Lower leg skin (tissue), 4 donors: Measurements from ENCODE around the gene BSG. TPM values are rescaled to one million over a fixed set of nuclear protein-coding genes. Genes with fewer than 3 reads are reported as not detected.

Experiments used
- DNase-seq, 2 donors: peaks; one replicate each; pipeline ENCODE4 v3.0.0-alpha.2; 2019; ENCODE audit warnings: low spot score in 2 of 2
- H3K4me3 ChIP-seq: fragments of 200-600 bp; sonication (generic); 2 replicates; pipeline ENCODE4 v1.5.1; 2017; ENCODE audit warnings: mild to moderate bottlenecking, low read depth; ENCODE audit not compliant: poor library complexity, severe bottlenecking
- CTCF ChIP-seq, 3 donors: fragments of 450-650 bp; IDR thresholded peaks; one replicate each; pipeline ENCODE4 v1.5.1; 2016; ENCODE audit warnings: antibody characterized with exemption in 3 of 3, mild to moderate bottlenecking in 3 of 3, moderate library complexity in 2 of 3
- POLR2A ChIP-seq, 2 donors: fragments of 450-650 bp; IDR thresholded peaks; one replicate each; pipeline ENCODE4 v1.6.1; 2016 to 2017; ENCODE audit warnings: antibody characterized with exemption in 2 of 2, mild to moderate bottlenecking in 1 of 2, moderate library complexity in 1 of 2
- WGBS, 2 donors: methylation state at CpG; one replicate each; pipeline ENCODE4 v1.1.5; 2018; 5-methylcytosine and 5-hydroxymethylcytosine counted together
- intact Hi-C: fragments of 100-400 bp; cut with DNase I; formaldehyde crosslinking; loops from one replicate; pipeline ENCODE4 v1.15.0; 2023; ENCODE audit warnings: low total_unique reads
- total RNA-seq, 4 donors: library from RNA; depleted of rRNA; stranded (reverse); fragments of >200 nt; gene quantifications; one replicate each; pipeline ENCODE4 v1.1.0, GENCODE V29; 2016

Gene BSG
- total RNA-seq, 4 donors from 2014 or later: 288 to 344 (median 307) TPM

GRCh38 chr19:543910-544608 is 28.3 kb upstream of the BSG start, which contains the start of gene GZMM:
Gene GZMM (plus strand): TSS chr19:544053. CDS start chr19:544072, 19 bp downstream.
- intact Hi-C loops: no loop called here
- no peak within 1 kb of the TSS for H3K4me3 ChIP-seq
- DNase-seq: no peak

GRCh38 chr19:547117-547516 is 25.3 kb upstream of the BSG start:
- no peak for DNase-seq
- no peak overlapping the region for H3K4me3 ChIP-seq
- WGBS, 2 donors: 83 to 88% methylated on average over 12 to 15 of the region's 15 CpGs
- intact Hi-C loops: no loop called here
- TF ChIP-seq POLR2A (IDR thresholded peaks at IDR 0.05): no peak
- TF ChIP-seq CTCF (IDR thresholded peaks at IDR 0.05): no peak

More at GRCh38 chr19:543910-544608, 28.3 kb upstream of the BSG start, which contains the start of gene GZMM:
- TF ChIP-seq POLR2A (IDR thresholded peaks at IDR 0.05) (no peak), CTCF (IDR thresholded peaks at IDR 0.05) (no peak)
- WGBS, 2 donors: 59 to 62% methylated on average over 22 to 24 of the region's 31 CpGs

GRCh38 chr19:547836-548720 is 24.3 kb upstream of the BSG start:
- 80 to 83% methylated on average over 25 to 26 of the region's 26 CpGs for WGBS, 2 donors
- TF ChIP-seq CTCF (IDR thresholded peaks at IDR 0.05): no peak
- no peak for TF ChIP-seq POLR2A (IDR thresholded peaks at IDR 0.05)
- DNase-seq: no peak
- intact Hi-C loops: no loop called here
- H3K4me3 ChIP-seq: no peak overlapping the region

GRCh38 chr19:548886-549830 is 23.2 kb upstream of the BSG start:
- intact Hi-C loops: no loop called here
- TF ChIP-seq POLR2A (IDR thresholded peaks at IDR 0.05) (no peak), CTCF (IDR thresholded peaks at IDR 0.05) (no peak)
- WGBS, 2 donors: 78 to 82% methylated on average over 27 to 41 of the region's 52 CpGs
- DNase-seq: no peak
- no peak overlapping the region for H3K4me3 ChIP-seq

GRCh38 chr19:554817-555216 is 17.6 kb upstream of the BSG start:
- WGBS, 2 donors: 64 to 85% methylated on average over 19 to 20 of the region's 20 CpGs
- TF ChIP-seq CTCF (IDR thresholded peaks at IDR 0.05): no peak
- TF ChIP-seq POLR2A (IDR thresholded peaks at IDR 0.05): no peak
- H3K4me3 ChIP-seq: no peak overlapping the region
- intact Hi-C loops: no loop called here
- DNase-seq: no peak
